ENCODE results near the gene MACC1. TPM values are rescaled to one million over a fixed set of nuclear protein-coding genes. Genes with fewer than 3 reads are reported as not detected.

MACC1 gene
- total and polyA plus RNA-seq, 9 of the 15 experiments (the other 6 are each of a cell fraction or from before 2014, with no cell fraction given): 5.9 to 30.2 (median 10.4) TPM

DNA sequence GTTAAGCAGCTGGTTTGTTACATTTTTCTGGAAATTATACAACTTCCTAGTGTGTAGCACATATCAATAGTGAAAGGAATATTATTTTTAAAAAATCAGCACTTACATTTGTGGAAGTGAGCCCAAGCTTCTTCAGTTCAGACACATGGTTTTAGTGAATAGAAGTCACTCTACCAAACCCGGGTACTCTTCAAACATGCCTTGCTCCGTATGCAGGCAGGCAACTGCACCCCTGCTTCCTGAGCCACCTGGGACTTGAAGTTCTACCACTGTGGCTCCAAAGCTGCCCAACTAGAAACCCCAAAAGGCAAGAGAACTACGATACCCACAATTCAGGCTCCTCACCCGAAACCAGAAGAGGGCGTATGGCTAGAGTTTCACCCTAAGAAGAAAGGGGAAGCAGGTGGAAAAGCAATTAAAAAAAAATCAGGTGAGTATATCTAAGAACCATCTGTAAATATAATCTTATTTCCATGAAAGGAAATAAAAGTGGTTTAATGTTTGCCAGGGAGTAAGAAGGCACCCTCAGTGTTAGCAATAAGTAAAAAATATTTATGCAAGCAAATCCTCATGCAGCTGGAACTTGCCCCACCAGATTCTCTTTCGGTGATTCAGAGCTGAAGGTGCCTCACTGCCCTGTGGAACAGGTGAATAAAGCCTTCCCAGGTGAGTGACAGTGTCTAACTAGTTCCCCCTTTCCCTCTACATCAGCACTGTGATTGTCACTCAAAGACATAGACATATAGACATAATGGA, at the start of gene MACC1 (continued):
- TF ChIP-seq NFYB (IDR thresholded peaks at IDR 0.05; ENCODE audit: extremely low read depth, insufficient read length): no peak
- TF ChIP-seq ARID2 (IDR thresholded peaks at IDR 0.05): no peak
- TF ChIP-seq, protein P1, sequence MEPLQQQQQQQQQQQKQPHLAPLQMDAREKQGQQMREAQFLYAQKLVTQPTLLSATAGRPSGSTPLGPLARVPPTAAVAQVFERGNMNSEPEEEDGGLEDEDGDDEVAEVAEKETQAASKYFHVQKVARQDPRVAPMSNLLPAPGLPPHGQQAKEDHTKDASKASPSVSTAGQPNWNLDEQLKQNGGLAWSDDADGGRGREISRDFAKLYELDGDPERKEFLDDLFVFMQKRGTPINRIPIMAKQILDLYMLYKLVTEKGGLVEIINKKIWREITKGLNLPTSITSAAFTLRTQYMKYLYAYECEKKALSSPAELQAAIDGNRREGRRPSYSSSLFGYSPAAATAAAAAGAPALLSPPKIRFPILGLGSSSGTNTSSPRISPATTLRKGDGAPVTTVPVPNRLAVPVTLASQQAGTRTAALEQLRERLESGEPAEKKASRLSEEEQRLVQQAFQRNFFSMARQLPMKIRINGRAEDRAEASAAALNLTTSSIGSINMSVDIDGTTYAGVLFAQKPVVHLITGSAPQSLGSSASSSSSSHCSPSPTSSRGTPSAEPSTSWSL (CRISPR knock-in tag; IDR thresholded peaks at IDR 0.05; ENCODE audit: borderline replicate concordance): no peak
- TF ChIP-seq, protein P2, sequence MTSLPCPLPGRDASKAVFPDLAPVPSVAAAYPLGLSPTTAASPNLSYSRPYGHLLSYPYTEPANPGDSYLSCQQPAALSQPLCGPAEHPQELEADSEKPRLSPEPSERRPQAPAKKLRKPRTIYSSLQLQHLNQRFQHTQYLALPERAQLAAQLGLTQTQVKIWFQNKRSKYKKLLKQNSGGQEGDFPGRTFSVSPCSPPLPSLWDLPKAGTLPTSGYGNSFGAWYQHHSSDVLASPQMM (CRISPR knock-in tag; IDR thresholded peaks at IDR 0.05): no peak
- TF ChIP-seq, protein P3, sequence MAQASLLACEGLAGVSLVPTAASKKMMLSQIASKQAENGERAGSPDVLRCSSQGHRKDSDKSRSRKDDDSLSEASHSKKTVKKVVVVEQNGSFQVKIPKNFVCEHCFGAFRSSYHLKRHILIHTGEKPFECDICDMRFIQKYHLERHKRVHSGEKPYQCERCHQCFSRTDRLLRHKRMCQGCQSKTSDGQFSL (CRISPR knock-in tag; IDR thresholded peaks at IDR 0.05): no peak
- TF ChIP-seq, protein P3 (tag; IDR thresholded peaks at IDR 0.05): no peak
- no peak for TF ChIP-seq FOXK1 (CRISPR knock-in tag; IDR thresholded peaks at IDR 0.05; ENCODE audit: borderline replicate concordance)
- no peak for TF ChIP-seq EP300 (IDR thresholded peaks at IDR 0.05; ENCODE audit: low read length)
- TF ChIP-seq CREB1 (IDR thresholded peaks at IDR 0.05): no peak
- no peak for TF ChIP-seq CREB1 (CRISPR knock-in tag; IDR thresholded peaks at IDR 0.05)
- no peak for TF ChIP-seq ZSCAN29 (IDR thresholded peaks at IDR 0.05)
- no peak for TF ChIP-seq PYGO2 (tag; IDR thresholded peaks at IDR 0.05)
- no peak for TF ChIP-seq CHD1 (IDR thresholded peaks at IDR 0.05; ENCODE audit: low read length)
- no peak for TF ChIP-seq ADNP (tag; IDR thresholded peaks at IDR 0.05)
- peak; percentile 53; the same call in 1 of the 2 replicates for TF ChIP-seq MBD2 (IDR thresholded peaks at IDR 0.05; ENCODE audit: borderline replicate concordance, low read depth)
- no peak for TF ChIP-seq POLR2G (IDR thresholded peaks at IDR 0.05; ENCODE audit: low read depth, low read length)
- no peak for TF ChIP-seq PHF20 (IDR thresholded peaks at IDR 0.05; ENCODE audit: partially characterized antibody)
- TF ChIP-seq NONO (IDR thresholded peaks at IDR 0.05; ENCODE audit: low read depth in 2 of 2, low read length in 1 of 2): no peak
- TF ChIP-seq, protein P4, sequence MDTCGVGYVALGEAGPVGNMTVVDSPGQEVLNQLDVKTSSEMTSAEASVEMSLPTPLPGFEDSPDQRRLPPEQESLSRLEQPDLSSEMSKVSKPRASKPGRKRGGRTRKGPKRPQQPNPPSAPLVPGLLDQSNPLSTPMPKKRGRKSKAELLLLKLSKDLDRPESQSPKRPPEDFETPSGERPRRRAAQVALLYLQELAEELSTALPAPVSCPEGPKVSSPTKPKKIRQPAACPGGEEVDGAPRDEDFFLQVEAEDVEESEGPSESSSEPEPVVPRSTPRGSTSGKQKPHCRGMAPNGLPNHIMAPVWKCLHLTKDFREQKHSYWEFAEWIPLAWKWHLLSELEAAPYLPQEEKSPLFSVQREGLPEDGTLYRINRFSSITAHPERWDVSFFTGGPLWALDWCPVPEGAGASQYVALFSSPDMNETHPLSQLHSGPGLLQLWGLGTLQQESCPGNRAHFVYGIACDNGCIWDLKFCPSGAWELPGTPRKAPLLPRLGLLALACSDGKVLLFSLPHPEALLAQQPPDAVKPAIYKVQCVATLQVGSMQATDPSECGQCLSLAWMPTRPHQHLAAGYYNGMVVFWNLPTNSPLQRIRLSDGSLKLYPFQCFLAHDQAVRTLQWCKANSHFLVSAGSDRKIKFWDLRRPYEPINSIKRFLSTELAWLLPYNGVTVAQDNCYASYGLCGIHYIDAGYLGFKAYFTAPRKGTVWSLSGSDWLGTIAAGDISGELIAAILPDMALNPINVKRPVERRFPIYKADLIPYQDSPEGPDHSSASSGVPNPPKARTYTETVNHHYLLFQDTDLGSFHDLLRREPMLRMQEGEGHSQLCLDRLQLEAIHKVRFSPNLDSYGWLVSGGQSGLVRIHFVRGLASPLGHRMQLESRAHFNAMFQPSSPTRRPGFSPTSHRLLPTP (IDR thresholded peaks at IDR 0.05; ENCODE audit: borderline replicate concordance, extremely low read depth, insufficient read length): no peak
- no peak for TF ChIP-seq FOXJ3 (CRISPR knock-in tag; IDR thresholded peaks at IDR 0.05)
- TF ChIP-seq SIRT6 (IDR thresholded peaks at IDR 0.05; ENCODE audit: low read depth, low read length): no peak
- peak; percentile 45; the same call in 1 of the 2 replicates for TF ChIP-seq CTBP1 (IDR thresholded peaks at IDR 0.05; ENCODE audit: borderline replicate concordance)
